NCI-H1417 treated with DMSO at 0.1 percent for 48 hours (cell line): ENCODE data around the gene APOL1.
"Not testable (repeated sequence)": the region's sequence is repeated elsewhere in the genome, so short reads cannot be mapped to it uniquely, and the experiment has no call there.

Experiments
- DNase-seq: peaks from one replicate; lab custom pipeline; 2025; lab: John Stamatoyannopoulos, UW

The APOL1 gene

DNA sequence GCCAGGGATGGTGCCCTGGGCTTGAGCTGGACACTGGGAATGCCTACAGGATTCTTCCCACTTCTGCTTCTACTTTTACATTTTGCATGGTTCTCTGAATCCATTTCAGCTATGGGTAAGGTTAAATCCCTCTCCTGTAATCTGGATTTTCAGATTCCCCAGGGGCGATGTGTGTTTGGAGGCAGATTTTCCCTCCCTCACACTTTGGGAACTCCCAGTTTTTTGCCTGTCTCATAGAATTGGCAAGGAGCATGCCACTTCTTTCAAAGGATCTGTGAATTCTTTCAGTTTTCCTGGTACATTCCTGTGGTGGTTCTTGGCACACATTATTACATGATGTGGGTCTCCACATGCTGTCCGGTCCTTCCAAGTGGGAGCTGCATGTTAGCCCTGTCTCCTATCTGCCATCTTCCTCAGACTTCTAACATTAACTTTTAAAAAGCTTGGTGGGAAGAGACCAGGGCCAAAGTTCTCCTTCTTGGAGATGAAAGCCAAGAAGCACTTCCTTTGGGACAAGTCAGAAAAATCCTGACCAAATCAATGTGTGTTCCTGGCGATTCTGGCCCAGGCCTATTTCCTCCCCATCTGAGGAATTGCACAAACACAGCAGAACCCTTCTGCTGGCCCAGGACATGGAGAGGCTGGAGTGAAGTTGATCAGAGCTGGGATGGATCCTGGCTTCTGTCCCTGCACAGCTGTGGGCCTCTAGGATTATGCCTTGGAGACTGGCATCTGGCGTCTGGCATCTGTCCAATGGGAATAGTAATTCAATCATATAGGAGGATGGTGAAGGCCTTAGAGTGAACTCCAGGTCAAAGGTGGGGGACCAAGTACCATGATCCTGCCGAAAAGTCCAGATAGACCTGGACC, 8.2 kb upstream of the APOL1 start:
- no peak for DNase-seq

DNA sequence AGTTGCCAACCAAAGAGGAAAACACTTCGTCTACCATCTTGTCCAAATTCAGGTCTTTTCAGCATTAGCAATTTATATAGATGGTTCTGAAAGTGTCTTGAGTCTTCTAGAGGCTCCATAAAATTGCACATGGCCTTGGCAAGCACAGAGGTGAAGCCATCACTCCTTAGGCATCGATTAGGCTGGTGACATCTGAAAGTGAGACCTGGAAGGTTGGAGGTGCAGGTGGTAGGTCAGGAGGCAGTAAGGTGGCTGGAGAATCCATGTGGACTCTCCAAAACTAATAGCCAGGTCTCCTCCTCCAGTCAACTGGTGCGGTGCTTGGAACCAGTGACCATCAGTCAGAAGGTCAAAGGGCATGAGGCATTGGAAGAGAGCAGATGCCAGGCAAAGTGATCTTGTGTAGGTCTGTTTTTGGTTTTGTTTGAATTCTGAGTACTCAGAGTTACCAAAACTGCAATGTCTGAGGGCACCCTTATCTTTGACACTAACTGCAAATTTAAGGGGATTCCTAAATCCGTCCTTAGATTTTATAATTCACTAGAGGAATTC, 7.1 kb upstream of the APOL1 start:
- no peak for DNase-seq

DNA sequence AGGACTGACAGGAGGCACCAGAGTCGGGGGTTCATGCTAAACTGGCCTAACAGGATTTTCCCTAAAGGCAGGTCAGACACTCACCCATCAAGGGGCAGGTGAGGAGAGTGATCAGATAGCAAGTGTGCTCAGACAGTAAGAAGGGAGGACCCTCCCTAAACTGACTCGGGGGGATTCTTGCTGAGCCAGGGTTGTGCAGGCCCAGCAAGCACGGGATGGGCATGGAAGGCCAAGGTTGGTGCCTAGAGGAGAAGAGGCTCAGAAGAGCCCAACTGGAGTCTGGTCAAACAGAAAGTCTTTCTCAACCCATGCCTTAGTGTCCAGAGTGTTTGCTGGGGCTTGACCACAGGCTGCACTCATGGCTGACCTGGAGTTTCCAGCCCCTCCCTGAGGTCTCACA, 6.2 kb upstream of the APOL1 start:
- DNase-seq: no peak

DNA sequence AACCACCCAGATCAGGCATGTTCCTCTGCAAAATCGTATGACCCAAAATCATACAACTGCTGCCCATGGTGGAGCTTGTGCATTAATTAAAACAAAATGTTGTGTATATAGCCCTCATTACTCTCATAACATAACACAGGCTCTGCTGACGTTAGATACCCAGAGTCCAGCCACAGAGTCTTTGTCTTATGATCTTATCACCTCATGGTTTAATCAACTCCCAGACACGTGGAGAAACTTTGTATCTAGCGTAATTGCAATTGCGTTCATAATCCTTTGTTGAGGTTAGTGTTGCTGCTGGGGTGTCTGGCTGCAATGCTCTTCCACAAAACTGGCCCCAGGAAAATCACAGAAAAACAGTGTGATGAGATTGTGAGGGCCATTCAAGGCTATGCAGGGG, 5.0 kb upstream of the APOL1 start:
- DNase-seq: no peak

DNA sequence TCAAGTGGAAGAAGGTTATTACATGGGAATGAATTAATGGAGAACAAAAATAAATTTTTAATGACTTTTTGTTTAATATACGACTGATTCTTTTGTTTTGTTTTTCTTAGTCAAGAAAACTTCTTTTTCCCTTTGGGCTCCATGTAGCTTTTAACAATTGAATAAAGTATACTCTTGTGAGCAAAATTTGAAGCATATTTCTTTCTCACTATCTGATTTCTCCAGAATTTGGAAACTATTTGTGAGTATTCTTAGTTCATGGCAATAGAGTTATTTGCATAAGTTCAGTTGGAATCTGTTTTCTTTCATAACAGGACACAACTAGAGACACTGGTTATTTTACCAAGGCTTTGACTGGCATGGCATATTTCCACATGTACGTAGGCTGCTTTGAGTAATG, 3.8 kb upstream of the APOL1 start:
- DNase-seq: no peak

DNA sequence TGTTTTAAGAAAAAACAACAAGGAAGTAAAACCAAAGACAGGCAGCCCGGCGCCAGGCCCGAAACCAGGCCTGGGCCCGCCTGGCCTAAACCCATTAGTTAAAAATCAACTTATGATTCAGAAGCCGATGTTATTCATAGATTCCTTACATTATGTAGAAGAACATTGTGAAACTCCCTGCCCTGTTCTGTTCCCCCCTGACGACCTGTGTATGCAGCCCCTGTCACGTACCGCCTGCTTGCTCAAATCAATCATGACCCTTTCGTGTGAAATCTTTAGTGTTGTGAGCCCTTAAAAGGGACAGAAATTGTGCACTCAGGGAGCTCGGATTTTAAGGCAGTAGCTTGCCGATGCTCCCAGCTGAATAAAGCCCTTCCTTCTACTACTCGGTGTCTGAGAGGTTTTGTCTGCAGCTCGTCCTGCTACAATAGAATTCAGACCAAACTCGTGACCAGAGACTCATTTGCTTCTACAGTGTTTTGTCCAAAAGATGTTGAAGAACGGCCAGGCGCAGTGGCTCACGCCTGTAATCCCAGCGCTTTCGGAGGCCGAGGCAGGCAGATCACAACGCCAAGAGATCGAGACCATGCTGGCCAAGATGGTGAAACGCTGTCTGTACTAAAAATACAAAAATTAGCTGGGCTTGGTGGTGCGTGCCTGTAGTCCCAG, 2.5 kb upstream of the APOL1 start:
- not testable (repeated sequence) for DNase-seq

DNA sequence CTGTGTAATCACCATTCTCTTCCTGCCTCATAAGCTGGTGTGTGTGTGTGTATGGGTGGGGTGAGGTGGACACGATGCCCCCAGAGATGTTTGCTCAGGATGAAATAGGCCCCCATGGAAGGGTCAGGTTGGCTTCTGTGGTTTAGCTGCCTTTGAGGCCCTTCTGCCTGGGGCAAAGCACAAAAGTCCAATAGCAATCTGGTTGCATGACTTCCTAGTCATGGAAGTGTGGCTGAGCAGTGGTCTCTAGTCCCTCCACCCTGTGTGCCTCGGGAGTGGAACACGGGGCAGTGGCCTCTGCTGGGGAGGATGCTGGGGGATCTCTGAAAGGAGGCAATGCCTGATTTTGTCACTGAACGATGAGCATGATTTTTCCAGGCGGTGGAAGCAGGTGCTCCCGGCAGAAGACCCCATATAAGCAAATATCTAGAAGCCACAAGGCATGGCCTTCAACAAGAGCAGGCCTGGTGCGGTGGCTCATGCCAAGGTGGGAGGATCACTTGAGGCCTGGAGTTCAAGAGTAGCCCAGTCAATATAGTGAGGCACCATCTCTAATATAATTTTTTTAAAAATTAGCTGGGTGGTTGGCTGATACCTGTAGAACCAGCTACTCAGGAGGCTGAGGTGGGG, 839 bp upstream of the APOL1 start:
- not testable (repeated sequence) for DNase-seq

DNA sequence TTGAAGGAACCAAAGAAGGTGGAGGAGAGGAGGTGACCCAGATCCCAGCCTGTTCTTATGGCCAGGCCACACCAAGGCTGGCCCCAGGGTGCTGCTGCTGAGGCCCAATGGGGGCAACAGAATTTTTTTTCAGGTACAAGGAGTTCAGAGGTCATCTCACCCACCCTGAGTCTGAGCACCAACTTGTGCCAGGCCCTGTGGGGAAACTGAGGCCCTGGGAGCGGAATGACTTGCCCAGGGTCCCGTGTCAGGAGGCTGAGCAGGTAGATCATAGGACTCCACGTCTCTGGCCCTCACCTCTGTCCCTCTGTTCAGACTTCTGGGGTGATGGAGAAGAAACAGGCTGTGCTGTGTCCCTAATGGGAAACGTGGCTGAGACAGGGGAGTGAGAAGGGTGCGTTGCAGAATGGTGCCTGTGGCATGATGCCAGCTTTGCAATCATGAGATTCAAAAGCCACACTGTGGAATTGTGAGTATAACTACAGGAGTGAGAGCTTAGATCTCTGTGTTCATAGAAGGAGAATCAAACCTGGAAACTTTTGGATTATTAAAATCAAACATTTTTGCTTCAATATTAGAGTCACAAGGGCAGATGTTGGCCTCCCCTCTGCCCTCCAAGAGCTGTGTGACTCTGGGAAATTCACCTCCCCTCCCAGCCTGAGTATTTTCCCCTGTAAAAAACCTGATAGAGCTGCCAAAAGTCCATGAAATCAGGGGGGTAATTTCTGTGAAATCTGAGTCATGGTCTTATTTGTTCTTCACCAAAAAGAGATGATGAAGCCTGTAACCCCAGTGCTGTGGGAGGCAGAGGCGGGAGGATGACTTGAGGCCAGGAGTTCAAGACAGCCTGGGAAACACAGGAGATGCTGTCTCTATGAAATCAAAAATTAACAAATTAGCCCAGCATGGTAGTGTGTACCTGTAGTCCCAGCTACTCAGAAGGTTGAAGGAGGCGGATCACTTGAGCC, 874 bp downstream of the APOL1 start:
- no peak for DNase-seq

DNA sequence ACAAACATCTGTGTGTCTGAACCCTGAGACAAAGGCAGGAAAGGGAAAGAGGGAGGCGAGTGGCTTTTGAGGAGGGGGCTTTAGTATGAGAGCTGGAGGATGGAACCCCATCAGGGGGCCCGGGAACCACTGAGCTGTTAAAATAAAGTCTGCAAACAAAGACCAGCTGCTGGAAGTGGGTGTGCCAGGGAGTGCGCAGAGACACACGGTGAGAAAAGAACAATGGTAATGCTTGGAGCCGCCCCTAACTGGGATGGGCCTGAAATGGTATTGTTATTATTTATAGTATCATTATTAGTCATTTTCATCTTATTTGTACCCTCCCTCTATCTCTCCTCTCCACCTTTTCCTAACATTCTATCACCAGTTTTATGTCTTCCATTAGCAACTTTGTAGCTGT, 2.6 kb downstream of the APOL1 start:
- DNase-seq: not testable (repeated sequence)

DNA sequence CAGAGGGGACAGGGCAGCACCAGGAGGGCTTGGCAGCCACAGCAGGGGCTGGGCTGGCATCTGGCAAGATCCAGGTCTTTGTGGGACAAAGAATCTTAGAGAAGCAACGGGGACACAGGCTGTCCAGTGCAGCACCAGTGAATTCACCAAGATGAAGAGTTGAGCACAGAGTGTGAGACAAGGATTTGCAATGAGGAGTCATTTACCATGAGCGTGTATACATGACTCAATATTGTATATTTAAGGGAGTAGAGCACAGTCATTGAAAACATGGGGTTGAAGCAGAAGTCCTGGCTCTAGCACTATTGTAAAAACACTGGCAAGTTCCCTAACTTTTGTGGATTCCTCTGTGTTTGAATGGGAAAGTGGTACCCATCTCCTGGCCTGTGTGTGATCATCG, 3.5 kb downstream of the APOL1 start:
- no peak for DNase-seq

DNA sequence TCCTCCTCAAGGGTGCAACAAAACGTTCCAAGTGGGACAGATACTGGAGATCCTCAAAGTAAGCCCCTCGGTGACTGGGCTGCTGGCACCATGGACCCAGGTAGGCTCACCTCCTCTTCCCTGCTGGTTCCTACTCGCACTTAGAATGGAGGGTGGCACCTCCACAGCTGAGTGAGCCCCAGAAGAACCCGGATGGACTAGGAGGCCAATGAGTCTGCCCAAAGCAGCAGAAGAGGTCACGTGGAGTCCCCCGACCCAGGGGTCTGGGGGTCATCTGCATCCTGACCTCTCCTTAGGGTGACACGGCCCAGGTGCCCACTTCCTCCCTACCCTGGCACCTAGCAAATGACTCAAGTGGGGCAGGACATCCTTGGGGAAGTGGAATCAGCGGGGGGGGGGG, 4.4 kb downstream of the APOL1 start:
- DNase-seq: no peak

DNA sequence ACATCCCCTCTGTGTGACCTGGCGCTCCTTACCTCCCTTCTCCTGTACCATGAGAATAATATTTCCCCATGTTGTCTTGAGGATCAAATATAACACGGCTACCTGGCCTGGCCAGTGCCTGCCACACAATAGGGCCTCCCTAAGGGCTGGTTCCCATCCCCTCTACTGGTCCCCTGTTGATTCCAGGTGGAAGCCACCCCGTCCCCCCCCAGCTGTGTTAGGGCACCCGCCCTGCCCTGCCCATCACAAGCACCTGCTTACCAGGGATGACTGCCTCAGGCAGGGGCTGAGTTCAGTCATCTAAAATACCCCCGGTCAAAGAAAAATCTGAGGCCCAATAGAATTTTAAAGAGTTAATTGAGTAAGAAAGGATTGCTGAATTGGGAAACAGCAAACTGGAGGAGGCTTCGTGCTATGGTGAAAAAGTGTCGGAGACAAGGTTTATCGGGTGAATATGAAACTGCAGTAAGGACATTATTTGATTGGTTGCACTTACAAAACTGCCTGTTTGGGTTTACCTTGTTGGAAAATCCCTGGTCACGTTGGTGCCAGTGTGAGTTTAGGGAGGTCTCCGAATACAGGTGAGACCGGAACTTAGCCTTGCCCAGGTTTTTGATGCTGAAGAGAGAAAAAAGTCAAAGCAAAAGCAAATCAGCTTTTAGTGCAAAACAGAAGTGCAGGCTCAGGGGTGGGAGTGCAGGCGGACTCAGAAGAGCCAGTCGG, 5.2 kb downstream of the APOL1 start:
- no peak for DNase-seq

DNA sequence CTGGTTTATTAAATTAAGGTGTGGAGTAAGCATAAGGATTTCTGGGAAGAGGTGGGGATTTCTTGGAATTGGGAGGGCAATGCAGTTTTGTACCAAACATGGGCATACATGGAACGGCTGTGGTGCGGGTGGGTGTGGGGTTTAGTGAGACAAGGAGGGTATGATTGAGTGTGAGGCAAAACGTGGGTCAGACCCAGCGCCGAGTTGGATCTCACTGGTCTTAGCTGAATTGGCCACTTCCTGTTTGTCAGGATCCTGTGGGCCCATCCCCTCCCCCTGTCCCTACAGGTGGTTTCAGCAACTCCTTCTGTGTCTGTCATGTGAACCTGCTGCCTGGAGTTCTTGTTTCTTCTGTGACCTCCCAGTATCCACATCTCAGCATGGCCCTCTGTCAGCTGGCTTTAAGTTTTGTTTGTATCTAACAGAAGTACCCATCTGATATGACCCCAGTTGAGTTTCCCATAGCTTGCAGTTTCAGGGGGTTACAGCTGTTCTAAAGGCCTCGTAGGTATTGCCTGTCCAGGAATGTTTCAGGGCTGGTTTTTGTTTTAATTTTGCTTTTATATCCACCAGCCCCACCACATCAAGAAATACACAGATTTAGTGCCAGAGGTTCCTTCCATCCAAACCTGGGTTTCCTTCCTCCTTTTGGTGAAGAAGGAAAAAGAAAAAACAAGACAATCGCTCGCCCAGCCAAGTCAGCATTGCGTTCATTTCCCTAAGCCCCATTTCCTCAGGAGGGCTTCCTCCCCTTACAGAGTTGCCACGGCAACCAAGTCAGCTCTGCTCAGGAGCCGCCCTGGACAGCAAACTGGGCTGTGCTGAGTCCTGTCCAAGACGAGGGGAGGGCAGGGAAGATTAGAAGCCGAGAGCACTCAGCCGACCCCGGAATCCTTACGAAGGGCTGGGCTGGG, 6.0 kb downstream of the APOL1 start:
- no peak for DNase-seq

DNA sequence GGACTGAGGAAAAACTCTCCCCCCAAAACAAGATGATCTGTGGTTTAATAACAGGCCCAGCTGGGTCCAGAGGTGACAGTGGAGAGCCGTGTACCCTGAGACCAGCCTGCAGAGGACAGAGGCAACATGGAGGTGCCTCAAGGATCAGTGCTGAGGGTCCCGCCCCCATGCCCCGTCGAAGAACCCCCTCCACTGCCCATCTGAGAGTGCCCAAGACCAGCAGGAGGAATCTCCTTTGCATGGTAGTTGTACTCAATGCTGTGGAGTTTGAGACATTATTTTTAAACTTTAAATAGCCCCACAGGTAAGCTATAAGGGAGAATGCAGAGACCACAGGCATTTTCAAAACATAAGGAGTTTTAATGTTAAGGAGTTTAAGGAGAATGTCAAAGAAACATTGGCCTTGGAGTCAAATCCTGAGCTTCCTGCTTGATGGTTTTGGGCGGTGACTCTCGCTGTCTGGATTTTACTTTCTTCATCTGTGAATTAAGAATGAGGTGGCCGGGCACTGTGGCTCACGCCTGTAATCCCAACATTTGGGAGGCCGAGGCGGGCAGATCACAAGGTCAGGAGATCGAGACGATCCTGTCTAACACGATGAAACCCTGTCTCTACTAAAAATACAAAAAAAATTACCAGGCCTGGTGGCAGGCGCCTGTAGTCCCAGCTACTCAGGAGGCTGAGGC, 6.8 kb downstream of the APOL1 start:
- DNase-seq: no peak

DNA sequence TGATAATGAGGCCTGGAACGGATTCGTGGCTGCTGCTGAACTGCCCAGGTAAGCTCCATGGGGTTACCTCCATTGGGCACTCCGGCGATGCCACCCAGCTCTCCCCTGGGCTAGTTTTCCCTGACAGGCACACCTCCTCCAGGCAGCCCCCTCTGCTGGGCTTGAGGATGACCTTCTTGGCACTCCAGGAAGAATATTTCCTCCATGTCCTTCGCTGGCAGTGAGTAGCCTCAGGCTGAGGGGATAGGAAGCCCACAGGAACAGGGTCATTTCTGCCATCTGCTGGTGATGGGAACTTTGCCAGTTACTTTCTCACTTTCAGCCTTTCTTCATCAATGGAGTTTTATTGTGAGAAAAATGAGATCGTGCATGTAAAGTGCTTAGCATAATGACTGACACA, 8.7 kb downstream of the APOL1 start:
- not testable (repeated sequence) for DNase-seq

DNA sequence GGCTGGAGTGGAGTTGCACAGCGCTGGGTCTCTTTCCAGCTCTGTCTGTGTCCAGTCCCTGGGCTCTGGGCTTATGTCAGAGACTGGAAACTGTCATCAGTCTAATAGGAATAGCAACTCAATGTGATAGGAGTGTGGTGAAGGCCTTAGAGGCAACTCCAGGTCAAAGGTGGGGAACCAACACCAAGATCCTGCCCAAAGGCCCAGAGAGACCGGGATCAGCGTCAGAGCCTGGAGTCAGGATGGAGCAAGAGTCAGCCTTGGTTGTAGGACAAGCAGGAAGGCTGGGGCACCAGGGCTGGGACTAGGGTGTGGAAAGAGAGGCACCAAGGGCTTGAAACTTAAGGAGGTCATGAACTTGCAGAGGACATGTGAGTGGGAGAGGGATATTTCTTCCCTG, 9.4 kb downstream of the APOL1 start:
- DNase-seq: not testable (repeated sequence)

DNA sequence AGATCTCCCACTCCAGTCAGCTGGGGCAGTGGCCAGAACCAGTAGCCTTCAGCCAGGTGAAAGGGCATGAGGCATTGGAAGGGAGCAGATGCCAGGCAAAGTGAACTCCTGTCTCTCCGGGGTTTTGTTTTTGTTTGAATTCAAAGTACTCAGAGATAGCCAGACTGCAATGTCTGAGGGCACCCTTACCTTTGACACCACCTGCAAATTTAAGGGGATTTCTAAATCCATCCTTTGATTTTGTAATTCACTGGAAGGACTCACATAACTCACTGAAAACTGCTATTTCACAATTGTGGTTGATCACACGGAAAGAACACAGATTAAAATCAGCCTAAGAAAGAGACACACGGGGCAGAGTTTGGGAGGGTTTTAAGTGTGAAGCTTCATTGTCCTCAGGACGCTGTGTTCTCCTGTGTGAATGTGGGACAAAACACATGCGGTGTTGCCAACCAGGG, 10.3 kb downstream of the APOL1 start:
- not testable (repeated sequence) for DNase-seq

DNA sequence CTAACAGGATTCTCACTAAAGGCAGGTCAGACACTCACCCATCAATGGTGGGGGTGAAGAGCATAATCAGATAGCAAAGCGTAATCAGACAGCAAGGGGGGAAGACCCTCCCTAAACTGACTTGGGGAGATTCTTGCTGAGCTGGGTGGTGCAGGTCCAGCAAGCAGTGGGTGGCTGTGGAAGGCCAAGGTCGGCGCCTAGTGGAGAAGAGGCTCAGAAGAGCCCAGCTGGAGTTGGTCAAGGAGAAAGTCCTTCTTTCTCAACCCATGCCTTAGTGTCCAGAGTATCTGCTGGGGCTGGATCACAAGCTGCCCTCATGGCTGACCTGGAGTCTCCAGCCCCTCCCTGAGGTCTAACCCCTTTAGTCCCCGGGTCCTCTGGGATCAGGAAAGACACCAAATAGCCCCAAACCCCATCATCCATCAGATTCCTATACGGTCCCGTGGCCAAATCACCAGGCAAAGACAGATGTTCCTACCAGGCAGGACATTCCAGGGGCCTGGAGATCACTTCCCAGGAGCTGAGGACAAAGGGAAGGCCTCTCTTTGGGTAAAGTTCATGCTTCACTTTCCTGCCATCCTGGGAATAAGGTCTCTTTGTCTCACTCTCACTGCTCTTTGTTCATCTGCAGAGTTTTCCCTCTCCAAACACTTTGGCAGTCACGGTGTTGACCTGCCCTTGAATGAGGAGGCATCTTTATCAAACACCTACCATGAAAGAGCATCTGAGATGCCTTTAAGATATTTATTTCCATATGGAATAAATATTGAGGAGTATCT, 11.1 kb downstream of the APOL1 start:
- DNase-seq: not testable (repeated sequence)
